NOMO-1 treated with DMSO at 0.1 percent for 48 hours (cell line): ENCODE measurements around the gene SSTR3.
A peak's percentile ranks its signal among the peaks of the same experiment; 100 is the strongest.
"Not testable (repeated sequence)": the region's sequence is repeated elsewhere in the genome, so short reads cannot be mapped to it uniquely, and the experiment has no call there.

Experiments used
- DNase-seq: peaks from one replicate; lab custom pipeline; 2025; ENCODE audit not compliant: unreplicated experiment; lab: John Stamatoyannopoulos, UW

SSTR3 gene

DNA sequence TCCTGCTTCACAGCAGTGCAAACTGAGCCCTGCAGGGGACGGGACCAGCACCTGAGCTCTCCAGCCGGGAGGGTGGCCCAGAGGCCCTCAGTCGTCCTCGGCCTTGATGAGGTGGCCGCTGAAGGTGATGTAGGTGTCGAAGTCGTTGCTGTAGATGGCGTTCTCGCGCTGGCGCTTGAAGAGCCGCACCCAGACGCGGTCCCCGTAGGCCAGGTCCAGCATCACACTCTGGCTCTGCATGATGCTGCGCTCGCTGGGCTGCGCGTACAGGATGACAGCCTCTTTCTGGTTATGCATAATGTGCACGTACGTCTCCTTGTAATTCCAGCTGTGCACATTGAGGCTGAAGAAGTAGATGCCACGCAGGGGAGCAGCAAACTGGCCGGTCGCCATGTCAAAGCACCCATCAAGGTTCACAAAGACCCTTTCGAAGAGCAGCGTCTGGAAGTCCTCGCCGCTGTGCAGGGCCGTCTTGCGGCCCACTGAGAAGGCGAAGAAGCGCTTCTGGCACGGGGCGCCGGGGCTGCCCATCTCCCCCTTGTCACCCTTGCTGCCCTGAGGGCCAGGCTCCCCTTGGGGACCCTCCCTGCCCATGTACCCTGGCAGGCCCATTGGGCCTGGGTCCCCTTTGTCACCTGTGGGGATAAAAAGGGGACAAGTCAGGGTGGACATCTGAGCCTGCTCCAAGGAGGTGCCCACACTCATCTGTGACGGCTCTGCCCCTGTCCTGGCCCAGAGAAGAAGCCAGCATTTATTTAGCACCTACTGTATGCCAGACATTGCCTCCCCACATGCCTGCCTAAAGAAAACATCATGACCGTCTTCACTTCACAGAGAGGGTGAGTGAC lies 30.0 kb downstream of the SSTR3 start:
- DNase-seq: no peak

DNA sequence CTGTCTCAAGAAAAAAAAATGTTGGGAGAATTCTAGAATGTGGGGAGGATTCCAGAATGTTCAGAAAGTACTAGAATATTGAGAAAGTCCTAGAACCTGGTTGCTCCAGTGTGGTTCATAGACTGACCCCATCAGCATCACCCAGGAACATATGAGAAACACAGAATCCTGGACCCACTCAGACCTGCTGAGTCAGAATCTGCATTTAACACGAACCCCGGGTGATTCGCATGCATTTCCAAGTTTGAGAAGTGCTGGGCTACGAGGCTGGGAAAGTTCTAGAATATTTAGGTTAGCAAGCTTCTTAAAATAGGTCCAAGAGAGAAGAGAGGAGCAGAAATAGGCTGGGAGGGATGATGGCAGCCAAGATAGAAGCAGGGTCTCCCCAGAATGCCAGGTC lies 30.6 kb downstream of the SSTR3 start:
- DNase-seq: no peak

DNA sequence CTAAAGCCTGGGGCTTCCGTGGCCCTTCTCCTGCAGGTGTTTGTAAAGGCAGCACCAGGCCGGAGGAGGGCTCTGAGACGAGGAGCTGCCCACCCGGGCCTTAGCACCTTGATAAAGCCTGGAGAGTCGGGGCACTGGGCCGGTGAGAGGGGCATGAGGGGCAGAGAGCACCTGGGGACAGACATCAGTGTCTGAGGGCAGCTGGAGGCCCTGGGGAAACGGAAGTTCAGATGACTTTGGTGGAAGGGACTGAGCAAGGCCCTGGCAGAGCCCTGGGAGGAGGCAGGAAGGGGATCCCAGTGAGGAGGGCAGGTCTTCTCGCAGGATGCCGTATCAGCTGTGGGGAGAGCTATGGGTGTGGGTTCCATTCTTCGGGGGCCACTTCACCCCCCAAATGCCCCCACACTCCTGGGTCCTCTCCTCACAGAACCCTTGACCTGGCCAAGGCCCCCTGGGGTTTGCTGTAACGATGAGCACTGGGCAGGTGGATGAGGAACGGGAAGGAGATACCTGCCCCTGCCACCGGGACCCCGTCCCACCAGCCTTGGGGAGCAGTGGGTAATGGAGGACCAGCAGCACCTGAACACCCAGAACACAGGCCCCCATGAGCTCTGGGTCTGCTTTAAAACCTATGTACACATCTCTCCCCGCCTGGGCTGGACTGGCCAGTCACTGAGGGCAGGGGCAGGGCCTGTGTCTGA lies 31.6 kb downstream of the SSTR3 start:
- no peak for DNase-seq

DNA sequence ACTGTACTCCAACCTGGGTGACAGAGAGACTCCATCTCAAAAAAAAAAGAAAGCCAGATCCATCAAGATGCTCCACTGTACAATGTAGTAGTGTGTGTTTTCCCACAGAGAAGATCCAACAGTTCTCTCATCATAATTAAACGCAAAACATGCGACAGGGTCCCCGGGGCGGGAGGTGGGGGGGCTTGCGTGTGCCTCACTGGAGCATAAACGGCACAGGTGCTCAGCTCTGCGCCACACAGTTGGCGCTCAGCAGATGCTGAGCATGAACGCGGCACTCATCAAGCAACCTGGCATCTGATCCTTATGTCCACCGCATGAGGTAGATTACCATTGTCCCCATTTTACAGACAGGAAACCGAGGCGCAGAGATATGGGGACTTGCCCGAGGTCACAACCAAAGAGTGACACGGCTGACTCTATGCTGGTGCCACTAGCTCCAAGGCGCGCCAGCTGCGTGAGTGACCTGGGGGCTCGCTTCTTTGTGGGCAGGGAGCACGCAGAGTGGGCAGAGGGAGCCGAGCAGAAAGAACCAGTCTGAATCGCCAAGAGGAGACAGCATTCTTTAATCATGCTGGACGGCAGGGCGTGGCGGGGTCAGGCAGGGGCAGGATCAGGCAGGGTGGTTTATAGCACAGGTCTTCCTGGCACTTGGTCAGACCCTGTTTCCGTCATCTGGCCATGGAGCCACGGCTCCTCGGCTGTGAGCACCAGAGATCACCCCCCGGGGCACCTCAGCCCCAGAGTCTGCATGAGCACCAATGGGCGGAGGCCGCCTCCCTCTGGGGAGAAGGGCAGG lies 32.5 kb downstream of the SSTR3 start:
- DNase-seq: no peak

DNA sequence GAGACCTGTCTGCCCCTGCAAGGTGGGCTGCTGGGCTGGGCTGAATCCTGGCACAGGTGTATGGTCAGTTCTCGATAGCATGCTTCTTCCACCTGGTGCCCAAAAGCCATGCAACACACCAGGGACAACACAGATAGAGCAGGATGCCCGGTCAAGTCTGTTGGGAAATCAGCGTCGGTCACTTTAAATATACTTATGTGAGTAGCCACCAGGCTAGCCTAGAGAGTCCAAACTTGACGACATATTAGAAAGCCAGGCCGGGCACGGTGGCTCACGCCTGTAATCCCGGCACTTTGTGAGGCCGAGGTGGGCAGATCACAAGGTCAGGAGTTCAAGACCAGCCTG lies 33.2 kb downstream of the SSTR3 start:
- DNase-seq: no peak

DNA sequence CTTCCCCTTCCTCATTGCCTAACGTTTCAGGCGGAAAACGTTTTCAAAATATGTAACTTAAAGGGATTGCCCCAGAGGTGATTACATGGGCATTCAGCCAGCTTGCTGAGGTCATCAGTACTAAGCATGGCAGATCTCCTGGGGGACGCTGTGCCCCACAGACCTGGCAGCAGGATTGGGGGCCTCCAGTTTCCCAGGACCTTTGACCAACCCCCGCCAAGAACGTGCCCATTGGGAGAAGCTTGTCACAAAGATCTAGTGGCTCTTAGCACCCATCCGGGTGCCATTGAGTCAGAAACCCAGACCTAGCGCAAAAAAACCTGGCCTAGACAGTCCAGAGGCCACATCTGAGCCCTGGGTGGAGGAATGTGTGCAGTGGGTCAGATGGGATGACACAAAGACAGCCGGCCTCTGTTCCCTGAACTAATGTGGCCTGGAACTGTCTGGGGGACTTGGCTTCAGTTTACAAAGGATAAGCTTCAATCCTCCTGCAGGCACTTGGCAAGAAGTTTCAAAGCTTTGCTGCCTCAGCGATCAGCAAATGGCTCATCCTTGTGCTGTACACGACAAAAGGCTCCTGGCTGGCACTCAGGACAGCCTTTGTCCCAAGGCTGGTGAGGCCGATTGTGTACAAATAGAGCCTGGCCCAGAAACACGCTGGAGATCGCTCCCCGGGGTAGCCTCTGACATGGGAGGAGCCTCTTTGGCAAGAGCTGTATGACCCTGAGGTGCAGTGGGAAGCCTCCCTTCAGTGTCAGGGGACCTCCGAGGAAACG lies 33.7 kb downstream of the SSTR3 start:
- DNase-seq: peak; percentile 45

DNA sequence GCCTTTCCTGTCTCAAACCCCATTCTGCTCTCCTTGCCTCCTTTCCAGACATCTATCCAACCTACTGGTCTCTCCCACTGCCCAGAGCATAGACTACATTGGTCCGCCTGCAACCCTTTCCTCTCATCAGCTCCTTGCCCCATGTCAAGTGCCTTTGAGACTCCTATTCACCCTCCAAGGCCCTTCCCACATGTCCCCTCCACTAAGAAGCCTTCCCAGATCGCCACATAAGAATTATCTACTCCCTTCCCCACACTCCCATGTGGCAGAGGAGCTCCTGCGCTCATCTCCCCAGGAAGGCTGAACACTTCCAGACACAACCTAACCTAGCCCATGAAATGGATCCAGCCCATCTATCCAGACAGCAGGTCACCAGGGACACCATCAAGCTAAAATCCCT lies 34.5 kb downstream of the SSTR3 start:
- DNase-seq: no peak

DNA sequence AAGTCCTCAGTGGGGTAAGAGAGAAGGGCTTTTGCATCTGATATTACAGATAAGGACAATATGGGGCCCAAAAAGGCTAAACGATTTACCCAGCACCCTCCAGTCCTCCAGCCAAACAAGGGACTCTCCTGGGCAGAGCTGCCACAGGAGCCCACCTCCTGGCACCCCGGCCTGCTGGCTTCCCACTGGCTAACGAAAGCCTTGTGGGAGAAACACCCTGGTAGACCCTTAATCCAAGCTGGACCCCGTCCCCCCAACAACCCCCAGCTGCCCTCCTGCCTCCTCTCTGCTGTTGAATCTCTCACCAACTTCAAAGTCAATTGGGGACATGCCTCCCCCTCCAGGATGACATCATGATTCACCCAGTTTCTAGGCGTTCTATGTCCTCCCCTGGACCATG lies 35.1 kb downstream of the SSTR3 start:
- DNase-seq: no peak

DNA sequence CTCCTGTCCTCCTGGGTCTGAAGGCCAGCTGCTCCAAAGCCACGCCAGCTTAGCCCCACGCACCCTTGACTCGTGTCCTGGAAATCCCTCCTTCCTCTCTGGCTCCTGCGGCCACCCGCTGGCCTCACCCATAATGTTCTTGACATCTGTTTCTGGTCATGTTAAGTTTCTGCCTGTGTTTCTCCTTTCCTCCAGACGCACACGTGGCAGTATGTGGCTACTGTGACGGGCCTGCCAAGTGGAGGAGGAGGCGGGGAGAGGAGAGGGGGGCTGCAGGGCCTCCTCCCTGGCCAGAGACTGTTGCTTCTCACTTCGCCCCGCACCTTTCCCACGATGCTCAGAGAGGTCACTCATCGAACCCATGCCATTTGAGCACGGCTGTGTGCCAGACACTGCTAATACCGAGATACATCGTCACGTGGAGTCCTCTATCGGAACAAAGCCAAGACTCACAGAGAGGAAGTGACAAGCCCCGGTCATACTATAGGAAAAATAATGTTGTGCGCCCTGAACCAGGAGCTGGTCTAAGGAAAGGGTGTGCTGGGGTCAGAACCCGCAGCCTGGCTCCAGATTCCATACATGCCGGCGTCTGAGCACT lies 35.7 kb downstream of the SSTR3 start:
- peak; percentile 70 for DNase-seq

DNA sequence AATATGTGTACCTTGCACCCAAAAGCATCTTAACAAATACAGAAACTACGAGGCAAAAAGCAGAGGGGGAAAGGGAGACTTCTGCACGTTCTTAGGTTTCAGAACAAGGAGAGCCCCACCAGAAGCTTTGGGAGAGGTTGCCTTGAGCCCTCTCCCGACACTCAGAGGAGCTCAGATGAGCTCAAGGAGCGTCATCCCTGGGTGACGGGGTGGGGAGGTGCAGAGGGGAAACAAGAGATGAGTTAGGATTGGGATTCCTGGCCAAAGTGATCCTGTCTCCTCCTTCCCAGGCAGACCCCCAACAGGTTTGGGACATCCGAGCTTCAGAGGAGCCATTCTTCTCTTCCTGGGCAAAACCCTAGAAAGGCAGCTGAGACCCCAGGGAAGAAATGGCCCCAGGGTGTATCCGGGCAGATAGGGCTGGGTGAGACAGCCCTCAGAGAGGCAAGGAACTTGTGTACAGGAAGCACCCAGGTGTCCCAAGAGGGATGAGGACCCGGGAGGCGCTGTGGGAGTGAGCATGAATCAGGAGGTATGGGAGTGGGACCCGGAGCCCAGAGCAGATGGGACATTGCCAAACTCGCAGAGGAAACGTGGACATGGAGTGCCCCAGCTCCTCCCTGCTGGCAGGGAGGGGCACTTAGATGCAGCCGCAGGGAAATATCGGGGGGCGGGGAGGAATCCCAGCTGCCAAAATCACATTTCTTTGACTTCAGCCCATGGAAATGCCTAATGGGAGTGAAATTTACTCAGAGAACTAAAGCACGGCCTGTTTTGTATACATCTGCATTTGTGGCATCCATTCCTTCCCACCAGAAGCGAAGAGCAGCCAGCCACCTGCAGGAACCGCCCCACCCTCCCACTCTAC lies 36.6 kb downstream of the SSTR3 start:
- no peak for DNase-seq

DNA sequence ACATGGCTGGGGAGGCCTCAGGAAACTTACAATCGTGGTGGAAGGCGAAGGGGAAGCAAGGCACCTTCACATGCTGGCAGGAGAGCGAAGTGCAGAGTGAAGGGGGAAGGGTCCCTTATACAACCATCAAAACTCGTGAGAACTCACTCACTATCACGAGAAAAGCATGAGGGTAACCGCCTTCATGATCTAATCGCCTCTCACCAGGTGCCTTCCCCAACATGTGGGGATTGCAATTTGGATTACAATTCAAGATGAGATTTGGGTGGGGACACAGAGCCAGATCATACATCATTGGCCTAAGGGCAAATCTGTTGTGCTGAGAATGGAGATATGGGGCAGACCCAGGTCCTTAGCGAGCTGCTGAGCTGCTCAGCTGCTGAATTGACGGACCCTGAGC lies 37.3 kb downstream of the SSTR3 start:
- no peak for DNase-seq

DNA sequence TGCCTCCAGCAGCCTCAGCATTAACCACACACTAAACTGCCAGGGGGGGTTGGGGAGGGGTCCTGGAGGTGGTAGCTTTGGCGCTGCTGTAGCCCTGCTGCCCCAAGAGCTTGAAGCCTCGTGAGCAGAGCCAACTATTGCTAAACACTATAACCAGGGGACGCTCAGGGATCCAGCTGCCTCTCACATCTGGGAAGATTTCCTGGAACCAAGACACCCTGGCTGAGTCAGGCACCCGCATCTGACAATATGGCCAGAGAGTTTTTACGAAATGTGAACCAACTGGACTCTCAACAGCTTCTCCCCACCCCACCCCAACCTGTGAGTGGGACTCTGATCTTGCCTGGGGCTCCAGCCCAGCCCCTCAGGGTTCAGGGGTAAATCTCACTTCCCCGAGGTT lies 38.6 kb downstream of the SSTR3 start:
- DNase-seq: no peak

DNA sequence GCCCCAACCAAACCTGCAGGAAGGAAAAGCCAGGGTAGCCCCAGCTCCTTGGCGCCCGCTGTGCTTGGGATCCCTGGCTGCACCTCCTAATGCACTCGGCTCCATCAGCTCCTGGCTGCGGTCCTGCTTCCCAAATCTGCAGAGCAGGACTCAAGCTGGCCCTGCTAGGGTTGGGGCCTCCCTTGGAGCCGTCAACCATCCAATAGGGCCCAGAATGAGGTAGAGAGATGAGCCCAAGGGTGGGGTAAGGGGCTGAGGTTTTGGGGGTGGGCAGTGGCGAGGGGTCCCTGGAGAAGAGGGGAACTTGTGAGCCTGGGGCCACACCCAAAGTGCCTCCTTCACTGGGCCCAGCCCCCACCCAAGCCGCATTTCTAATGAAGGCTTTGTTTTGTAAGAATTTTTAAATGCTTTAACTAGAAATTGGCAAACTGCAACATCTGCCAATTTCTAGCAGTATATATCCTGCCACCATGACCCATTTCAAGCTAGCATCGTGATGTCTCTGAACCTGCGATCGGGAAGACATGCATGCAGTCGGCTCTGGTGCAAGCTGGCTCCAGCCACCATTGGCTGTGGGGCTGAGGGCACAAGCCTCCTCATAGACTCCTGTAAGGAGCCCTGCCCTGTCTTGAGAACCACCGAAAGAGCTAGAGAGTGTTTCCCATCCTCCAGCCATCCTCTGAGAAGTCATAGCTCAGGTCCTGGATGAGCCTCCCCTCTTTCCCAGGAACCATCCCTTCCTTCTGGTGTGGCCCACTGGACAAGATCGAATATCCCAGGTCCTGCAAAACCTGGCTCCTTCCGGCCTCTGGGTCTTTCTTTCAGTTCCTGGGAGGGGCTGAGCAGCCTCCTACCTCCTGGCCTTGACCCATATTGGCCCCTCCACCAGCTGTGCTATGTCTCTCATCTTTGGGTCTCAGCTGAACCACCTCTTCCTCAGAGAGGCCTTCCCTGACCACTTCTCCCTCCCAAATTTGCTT lies 39.7 kb downstream of the SSTR3 start:
- DNase-seq: no peak

DNA sequence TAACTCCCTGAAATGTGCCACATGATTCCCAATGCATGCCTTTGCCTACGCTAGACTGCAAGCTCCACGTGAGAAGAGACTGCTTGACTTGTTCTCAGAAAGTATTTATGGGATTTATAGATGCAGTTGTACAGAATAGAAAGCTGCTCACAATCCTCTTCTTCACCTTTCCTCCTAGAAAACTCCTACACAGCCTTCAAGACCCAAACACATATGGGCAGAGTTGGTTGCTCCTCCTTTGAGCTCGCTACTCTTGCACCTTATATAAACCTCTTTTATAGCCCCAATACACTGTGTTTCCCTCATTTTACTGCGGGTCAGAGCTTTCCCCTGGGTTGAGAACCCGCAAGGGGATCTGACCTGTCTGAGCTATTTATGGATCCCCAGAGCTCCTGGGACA lies 40.6 kb downstream of the SSTR3 start:
- DNase-seq: no peak

DNA sequence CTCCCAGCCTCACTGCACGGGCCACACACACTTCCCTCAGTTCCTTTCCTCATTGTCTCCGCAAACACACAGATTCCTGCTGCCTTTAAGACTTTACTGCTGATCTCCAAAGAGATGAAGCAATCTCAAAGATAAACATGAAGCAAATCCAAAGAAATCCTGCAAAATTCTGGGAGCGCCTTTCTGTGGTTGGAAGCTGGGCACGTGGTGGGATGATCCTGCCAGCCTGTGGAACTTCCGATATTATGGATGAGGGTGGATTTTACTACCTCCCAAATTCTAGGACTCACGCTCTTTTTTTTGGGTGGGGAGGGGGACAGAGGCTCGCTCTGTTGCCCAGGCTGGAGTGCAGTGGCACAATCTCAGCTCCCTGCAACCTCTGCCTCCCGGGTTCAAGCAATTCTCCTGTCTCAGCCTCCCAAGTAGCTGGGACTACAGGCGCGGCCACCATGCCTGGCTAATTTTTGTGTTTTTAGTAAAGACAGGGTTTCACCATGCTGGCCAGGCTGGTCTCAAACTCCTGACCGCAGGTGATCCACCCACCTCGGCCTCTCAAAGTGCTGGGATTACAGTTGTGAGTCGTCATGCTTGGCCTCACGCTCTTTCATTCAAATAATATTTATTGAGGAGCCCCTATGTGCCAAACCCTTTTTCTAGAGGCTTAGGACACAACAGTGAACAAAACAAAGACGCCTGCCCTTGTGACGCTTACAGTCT lies 41.4 kb downstream of the SSTR3 start:
- not testable (repeated sequence) for DNase-seq

DNA sequence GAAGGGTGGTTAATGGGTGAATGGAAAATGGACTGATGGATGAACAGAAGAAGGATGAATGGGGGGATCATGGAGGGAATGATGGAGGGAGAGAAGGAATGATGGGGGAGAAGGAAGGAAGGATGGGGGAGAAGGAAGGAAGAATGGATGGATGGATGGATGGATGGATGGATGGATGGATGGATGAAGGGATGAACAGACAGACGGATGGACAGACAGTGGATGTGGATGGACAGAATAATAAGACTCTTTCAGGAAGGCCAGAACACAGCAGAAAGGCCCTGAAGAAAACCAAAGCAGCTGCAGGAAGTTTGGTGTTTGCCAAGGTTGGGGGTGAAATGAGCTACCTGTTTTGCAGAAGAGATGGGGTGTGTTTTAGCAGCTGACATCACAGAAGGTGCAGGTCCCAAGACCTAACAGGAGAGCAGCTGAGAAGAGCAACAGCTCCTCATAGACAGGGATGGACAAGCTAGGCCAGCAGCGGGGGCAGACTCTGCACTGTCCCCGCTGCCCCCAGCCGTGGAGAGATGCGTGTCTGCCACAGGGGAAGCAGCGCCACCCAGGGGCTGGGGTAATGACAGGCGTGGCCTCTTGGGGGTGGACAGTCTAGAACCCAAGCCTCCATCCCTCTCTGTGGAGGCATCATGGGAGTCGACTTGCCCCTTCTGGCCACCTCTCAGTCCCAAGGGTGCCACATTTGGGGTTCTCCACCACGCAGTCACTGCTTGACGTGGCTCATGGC lies 42.2 kb downstream of the SSTR3 start:
- DNase-seq: no peak

DNA sequence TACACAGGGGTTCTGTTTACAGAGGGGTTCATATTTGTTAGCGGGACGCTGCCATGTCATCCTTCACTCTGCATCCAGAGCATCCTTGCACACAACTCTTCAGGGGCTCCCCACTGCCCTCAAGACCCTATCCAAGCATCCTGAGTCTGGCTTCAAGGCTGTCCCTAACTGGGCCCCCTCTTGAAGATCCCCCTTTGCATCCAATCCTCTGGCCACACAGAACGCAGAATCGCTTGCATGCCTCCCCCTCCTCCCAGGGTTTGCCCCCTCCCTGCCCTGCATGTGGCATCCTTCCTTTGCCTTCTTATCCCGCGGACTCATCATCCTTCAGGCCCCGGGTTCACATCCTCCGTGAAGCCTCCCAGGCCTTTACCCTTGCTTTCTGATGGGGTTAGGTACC lies 42.9 kb downstream of the SSTR3 start:
- no peak for DNase-seq
